Stimulated activated CD8-positive, alpha-beta memory T cell treated with anti-CD3 and anti-CD28 coated beads, Interleukin-12 subunit alpha, Interleukin-12 subunit beta, amount 100 ng/mL, for 4 hours (primary cell): ENCODE measurements around the gene IMPDH1.

Source experiments
- DNase-seq: peaks from one replicate; pipeline ENCODE4 v3.0.0-alpha.2; 2020; ENCODE audit warnings: low read depth

The IMPDH1 gene

DNA sequence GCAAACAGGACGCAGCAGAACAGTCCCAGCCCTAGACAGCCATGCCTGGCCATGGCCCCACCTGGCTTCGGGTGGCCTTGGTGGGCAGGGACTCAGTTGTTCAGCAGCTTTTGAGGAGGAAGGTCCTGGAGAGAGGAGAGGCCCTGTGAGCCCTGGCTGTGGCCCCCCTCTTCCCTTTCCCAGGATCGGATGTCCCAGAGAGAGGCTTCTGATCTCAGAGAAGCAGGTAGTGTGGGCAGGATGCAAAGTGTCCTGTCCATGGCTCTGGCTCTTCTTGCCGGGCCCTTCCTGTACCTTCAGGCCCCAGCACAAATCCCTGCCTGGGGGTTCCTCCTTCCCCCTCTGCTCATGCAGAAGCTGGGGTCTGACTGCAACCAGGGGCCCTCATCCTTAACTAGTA lies 49.8 kb downstream of the IMPDH1 start:
- no peak for DNase-seq

DNA sequence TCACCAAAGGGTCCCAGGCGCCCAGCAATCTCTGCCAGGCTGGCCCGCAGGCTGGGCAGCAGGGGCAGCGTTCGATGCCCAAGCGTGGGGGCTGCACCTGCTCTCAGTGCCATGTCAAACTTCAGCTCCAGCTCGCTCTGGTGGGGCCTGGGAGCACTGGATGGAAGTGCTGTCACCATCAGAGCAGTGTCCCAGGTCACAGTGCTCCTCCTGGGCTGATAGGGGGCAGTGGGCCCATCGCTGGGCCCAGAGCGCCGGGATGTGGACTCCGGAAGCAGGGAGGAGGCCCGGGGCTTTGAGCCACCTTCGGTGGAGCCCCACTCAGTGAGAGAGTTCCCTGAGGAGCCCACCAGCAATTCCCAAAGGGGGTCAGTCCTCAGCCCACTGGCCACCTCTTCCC lies 50.4 kb downstream of the IMPDH1 start:
- DNase-seq: no peak

DNA sequence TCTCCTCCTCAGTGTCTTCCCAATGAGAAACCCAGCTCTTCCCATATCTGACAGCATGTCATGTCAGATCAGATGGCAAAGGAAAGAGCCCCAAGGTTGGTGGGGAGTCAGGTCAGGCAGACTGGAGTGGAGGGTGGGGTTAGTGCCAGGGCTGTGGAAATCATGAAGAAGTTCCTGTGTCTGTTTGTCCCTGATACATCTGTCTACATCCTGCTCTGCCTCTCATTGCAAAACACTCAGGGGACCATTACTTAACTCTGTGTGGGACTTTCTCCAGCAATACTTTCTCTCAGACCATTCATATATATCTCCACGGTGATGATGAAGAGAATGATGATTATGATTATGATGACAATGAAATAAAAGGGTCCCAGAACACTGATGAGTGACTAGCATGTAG lies 51.5 kb downstream of the IMPDH1 start:
- DNase-seq: no peak

DNA sequence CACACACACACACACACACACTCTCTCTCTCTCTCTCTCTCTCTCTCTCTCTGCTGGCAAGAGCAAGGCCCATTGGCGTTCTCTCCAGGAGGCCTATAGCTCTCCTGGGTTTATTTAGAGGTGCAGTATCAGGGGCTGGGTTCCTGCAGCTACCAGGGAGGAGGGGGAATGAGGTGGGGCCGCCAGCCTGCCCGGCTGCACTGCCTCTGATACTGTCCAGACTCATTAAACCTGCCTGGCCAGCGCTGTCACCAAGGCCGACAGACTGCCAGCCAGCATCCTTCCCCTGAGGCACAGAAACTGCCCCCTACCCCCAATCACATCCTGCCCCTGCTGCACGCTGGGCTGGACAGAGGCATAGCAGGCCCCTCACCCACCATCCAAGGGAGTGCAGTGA lies 52.6 kb downstream of the IMPDH1 start:
- DNase-seq: no peak

DNA sequence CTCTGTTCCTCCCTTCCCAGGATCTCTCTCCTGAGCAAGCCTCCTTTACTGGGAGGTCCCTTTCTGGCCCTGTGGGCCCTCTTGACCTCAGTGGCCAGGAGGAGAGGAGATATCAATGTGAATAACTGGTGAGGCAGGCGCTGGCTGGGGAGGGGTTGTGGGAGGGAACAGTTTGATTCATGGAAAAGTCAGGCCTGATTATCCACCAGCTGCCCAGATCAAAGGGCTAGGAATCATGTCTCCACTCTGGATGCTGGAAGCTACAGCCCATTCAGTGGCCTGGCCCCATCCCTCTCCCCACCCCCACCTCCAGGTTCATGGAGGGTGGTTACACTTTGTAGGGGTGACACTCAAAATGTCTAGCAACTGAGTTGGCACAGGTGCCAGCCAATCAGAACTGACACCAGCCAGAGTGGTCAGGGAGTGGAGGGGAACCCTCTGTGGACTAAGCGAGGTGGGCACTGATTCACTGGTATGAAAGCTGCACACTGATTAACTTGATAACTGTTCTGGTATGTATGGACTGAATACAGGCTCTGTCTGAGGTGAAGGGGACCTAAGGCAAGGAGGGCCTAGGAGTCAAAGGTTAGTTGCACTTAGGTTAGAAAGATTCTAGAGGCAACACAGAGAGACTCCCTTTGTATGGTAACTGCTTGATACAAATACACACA lies 53.1 kb downstream of the IMPDH1 start:
- DNase-seq: no peak

DNA sequence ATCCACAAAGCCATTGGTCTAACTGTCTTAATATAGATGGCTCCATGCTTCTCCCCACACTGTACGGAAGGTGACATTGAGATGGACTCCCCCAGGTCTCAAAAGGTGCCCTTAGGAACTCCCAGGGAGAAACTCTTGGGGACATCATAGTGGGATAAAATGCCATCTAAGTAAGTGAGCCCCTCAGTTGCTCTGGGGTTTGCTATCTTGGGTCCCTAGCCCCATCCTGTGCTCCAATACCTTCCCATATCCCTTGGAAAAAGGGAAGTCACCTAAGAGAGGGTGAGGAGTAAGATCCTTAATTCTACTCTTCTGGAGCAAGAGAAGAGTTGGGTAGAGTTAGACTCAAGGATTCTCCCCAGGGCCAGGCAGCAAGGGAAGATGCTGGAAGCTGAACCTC lies 56.2 kb downstream of the IMPDH1 start:
- no peak for DNase-seq

DNA sequence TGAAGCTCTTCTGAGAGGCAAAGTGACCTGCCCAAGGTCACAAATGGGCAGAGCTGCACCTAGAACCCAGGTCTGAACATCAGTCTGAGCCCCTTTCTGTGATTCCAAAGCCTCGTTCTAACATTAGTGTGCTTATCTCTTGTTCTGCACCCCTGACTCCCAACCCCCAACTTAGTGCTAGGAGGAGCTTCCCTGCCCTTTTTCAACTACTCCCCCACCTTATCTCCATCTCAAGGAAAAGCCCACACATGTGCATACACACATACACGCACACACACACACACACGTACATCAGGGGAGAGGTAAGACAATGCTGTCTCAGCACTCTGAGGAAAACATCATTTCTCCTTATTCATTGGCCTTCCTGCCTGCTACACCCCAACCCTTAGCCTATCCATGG lies 56.6 kb downstream of the IMPDH1 start:
- DNase-seq: no peak

DNA sequence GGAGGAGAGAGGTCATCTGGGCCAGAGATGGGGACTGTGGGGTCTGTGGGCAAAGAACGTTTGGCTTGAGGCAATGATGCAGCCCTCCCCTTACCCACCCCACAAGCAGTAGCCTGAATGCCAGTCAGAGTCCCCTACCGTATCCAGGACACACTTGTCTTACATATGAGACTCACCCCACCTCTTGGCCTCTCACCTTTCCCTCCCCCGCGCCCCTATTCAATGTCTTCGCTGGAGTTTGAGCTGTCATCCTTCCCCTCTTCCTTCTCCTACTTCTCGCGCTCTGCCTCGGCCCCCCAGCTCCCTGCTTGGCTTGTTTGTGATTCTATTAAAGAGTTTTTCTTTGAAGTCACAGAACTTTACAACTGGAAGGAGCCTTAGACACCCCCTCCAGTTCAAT lies 57.1 kb downstream of the IMPDH1 start:
- no peak for DNase-seq

DNA sequence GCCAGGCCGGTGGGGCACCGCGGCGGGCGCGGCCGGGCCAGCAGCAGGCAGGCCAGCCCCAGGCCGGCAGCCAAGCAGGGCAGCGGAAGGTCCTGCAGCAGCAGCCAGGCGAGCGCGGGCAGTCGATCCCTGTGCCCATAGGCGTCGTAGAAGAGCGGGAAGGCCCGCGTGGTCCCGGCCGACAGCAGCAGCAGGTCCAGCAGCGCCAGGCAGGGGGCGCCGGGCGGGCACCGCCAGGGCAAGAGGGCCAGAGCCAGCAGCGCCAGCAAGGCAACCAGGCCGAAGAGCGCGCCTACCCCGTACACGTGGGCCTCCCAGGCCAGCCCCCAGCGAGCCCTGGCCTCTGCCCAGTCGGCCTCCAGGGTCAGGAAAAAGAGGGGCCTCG lies 57.6 kb downstream of the IMPDH1 start:
- no peak for DNase-seq

DNA sequence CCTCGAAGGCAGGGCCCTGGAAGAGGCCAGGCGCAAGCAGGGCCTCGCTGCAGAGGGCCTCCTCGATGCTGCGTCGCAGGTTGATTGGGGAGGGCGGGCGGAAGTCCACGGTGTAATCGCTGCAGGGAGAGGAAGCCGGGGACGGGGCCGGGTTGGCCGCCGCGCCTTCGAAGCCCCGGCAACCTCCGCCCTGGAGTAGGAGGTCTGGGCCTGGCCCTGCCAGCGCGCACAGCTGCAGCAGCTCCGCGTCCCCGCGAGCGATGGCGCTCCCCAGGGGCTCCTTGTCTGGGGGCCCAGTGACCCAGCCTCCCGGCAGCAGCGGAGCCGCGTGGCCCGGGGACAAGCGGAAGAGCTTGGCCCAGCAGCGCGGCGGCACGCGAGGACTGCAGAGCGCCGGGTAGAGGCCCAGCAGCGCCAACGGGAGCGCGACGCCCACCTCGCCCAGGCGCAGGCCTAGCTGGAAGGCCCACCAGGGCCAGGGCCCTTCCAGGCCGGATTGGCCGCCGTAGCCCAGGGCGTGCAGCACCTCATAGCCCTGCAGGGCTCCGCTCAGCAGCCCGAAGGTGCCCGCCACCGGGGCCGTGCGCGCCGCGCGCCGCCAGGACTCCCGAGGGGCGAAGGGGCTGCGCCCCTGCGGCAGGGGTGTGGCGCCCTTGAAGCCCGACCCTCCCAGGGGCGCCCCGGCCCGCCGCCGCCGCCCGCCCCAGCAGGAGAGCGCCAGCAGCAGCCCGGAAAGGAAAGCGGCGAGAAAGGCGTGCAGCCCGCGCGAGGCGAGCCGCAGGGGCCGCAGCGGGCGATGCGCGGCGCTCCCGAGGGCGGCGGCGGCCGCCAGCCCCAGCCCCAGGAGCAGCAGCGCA lies 58.3 kb downstream of the IMPDH1 start:
- DNase-seq: no peak

DNA sequence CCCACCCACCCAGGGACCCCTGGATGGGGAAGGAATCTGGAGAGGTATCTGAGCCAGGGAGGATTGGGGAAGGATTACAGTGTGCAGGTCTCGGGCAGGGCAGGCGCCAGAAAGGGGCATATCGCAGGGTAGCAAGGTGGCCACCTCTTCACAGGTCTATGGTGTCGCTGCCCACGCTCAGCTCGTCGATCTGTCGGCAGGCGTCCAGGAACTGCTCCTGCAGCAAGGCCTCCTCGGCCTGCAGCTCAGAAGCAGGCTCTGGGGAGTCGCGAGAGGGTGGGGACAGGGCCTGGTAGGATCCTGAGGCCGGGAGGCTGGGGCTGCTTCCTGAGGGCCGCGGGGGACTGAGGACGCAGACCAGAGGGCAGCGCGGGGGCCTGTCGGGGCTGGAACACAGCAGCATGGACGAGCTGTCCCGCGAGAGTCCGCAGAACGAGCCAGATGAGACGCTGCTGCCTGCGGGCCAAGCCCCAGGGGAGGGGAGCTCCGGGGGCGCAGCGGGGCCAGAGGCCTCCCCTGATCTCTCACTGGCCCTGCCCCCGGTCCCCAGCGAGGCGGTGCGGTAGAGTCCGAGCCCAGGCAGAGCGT lies 59.0 kb downstream of the IMPDH1 start:
- DNase-seq: no peak

DNA sequence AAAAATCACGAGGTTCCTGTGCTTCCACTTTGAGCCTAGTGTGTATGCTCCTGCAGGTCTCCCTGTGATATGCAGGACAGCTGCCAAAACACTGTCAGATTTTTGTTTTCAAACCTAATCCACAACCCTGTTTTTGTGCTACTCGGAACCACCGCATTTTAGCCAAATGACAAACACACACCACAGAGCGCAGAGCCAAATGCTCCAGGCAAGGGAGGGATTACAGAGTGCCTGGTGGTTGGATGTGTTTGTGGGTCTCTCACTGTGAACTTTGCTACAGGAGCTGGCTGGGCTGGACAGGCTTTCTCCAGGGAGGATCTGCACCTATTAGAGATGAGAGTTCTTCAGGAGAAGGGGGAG lies 60.3 kb downstream of the IMPDH1 start:
- no peak for DNase-seq

DNA sequence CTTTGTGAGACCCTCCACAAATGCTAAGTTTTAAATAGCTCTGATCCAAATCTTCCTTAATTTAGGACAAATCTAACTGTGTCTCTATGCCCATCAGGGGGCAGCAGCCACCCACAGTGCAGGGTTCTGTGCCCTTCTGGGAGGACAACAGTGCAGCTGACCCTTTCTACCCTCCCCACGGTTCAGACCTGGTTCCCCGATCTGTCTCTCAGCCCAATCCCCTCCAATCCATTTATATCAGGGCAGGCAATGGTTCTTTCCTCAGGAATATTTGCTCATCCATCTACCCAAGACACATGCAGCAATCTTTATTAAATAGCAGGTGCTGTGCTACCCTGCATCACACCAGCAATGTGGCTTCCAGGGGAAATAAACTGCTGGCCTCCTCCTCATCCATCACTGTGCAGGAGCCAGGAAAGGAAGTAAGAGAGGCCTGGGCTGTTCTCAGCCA lies 62.1 kb downstream of the IMPDH1 start:
- no peak for DNase-seq

DNA sequence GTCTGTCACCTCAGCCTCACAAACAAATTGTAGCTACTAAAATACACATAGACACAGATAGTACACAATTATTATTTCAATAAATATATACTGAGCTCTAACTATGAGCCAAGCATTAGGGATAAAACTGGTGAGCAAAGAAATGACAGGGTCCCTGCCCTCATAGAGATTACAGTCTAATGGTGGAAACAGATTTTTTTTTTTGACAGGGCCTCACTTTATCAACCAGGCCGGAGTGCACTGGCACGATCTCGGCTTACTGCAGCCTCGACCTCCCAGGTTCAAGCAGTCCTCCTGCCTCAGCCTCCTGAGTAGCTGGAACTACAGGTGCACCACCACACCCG lies 65.4 kb downstream of the IMPDH1 start:
- DNase-seq: no peak

DNA sequence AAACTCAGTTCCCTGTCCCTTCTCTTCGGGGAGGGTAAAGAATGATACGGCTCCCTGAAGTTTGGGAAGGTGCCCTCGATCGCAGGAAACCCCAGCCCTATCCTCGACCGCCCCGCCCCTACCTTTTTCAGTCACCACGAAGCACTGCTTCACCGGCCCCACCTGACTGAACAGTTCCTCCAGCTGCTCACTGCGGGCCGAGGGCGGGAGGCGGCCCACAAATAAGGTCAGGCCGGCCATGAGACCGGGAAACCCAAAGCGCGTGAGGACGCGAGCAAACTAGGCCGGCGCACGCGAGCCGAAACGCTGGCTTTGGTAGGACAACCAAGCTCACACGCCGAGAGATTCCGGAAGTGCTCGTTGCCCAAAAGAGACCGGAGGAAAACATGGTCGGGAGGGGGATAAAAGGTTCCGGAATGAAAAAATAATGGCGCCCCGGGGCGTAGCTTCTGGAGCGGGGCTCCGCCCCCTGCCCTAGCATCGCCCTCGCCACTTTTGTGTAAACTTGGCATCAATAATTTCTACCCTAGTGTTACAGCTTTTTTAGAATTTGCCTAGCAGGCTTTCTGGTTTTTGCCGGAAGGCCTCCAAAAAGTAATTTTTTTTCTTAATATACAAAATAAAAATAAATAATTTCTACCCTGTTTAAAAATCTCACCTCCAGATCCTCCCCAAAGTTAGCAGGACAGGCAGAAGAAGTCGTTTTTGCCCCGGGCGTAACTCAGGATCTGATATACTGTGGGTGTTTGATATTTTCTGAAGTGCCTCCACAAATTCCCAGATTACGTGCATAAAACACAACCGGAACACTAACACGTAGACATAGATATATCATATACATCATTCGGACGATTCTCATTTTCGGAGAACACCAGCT lies 66.0 kb downstream of the IMPDH1 start, which contains the start of gene RBM28:
RBM28 (minus strand) TSS at position 355 of the 877 bp plus-strand sequence; CDS start at position 240, 115 bp downstream.
- peak; percentile 72 for DNase-seq
